ENCODE data around the gene VSIR.

The VSIR gene

DNA sequence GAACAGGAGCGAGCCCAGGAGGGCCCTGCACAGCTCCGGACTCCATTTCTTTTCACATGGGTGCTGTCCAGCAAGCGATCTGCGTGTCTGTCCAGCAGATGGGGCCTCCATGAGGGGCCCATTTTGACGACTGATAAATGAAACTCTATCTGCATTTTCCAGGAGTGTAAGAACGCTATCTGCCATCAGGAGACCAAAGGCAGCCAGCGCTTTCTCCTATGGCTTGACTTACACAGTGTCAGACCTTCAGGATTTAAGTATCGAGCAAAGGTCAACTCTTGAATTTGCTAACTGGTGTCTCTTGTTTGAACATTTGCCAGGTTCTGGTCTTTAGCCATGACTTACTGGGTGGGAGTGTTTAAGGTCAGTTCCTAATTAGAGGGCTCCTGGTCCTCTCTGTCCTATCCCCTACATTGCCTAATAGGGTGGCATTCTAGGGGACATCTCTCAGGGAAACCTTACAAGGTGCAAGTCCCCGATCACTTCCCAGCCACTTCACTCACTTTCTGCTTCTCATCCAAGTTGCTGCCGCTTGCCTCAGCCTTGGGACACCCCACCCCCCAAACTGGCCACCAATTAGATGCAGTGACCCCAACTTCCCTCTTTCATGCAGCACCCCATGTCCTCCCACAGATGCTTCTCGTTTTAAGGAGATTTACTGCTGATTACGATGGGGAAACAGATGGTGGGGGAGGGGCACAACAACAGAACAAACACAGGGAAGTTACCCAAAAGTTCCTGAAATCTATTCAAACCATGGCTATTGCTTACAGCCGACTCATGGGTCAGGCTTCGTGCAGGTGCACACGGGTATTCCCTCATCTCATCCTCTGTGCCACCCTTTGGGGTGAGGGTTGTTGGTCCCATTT, 20.0 kb downstream of the VSIR start:
- TF ChIP-seq CEBPB (IDR thresholded peaks at IDR 0.05) (no peak), NFIC (IDR thresholded peaks at IDR 0.05) (no peak), RAD21 (IDR thresholded peaks at IDR 0.05; ENCODE audit: low read depth) (no peak), CREB1 (IDR thresholded peaks at IDR 0.05; ENCODE audit: low read depth) (no peak), TEAD4 (IDR thresholded peaks at IDR 0.05) (no peak), TAF1 (IDR thresholded peaks at IDR 0.05; ENCODE audit: low read depth) (no peak), EGR1 (IDR thresholded peaks at IDR 0.05) (no peak)
- TF ChIP-seq, protein P1, sequence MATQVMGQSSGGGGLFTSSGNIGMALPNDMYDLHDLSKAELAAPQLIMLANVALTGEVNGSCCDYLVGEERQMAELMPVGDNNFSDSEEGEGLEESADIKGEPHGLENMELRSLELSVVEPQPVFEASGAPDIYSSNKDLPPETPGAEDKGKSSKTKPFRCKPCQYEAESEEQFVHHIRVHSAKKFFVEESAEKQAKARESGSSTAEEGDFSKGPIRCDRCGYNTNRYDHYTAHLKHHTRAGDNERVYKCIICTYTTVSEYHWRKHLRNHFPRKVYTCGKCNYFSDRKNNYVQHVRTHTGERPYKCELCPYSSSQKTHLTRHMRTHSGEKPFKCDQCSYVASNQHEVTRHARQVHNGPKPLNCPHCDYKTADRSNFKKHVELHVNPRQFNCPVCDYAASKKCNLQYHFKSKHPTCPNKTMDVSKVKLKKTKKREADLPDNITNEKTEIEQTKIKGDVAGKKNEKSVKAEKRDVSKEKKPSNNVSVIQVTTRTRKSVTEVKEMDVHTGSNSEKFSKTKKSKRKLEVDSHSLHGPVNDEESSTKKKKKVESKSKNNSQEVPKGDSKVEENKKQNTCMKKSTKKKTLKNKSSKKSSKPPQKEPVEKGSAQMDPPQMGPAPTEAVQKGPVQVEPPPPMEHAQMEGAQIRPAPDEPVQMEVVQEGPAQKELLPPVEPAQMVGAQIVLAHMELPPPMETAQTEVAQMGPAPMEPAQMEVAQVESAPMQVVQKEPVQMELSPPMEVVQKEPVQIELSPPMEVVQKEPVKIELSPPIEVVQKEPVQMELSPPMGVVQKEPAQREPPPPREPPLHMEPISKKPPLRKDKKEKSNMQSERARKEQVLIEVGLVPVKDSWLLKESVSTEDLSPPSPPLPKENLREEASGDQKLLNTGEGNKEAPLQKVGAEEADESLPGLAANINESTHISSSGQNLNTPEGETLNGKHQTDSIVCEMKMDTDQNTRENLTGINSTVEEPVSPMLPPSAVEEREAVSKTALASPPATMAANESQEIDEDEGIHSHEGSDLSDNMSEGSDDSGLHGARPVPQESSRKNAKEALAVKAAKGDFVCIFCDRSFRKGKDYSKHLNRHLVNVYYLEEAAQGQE (IDR thresholded peaks at IDR 0.05; ENCODE audit: low read depth) = peak; percentile 58

DNA sequence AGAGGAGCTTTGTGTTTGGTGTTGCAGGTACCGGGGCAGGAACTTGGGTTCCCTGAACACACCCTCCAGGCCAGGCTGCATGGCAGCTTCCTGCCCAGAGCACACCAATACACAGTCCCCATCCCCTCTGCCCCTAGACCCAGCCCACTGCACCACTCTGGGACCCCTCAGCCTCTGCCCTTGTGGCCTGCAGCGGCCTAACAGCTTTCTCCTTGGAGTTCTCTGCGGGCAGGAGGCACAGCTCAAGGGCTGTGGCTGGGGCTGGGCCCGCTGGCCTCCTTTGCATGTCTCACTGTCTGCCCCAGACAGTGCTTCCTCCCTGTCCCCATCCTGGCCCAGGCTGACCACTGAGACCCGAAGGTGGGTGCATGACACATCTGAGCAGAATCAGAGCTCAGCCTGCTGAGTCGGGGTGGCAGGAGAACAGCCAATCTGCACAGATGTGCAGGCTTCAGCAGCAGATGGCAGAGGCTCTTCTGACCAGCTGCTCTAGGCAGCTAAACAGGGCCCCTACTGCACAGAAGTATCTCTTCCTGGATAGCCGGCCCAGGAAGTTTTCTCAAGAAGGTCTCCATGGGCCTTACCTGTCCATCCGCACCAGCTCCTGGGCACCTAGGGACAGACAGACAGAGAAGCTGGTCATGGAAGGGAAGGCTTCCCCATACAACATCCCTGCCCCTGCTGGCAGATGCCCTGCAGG, 20.8 kb downstream of the VSIR start:
- TF ChIP-seq EP300 (IDR thresholded peaks at IDR 0.05; ENCODE audit: borderline replicate concordance) (no peak), FOXM1 (IDR thresholded peaks at IDR 0.05; ENCODE audit: borderline replicate concordance, low read depth) (no peak), NFIC (IDR thresholded peaks at IDR 0.05) (no peak), ZBTB7A (IDR thresholded peaks at IDR 0.05; ENCODE audit: low read depth) (no peak)
- TF ChIP-seq, protein P1 (IDR thresholded peaks at IDR 0.05; ENCODE audit: low read depth) = no peak

DNA sequence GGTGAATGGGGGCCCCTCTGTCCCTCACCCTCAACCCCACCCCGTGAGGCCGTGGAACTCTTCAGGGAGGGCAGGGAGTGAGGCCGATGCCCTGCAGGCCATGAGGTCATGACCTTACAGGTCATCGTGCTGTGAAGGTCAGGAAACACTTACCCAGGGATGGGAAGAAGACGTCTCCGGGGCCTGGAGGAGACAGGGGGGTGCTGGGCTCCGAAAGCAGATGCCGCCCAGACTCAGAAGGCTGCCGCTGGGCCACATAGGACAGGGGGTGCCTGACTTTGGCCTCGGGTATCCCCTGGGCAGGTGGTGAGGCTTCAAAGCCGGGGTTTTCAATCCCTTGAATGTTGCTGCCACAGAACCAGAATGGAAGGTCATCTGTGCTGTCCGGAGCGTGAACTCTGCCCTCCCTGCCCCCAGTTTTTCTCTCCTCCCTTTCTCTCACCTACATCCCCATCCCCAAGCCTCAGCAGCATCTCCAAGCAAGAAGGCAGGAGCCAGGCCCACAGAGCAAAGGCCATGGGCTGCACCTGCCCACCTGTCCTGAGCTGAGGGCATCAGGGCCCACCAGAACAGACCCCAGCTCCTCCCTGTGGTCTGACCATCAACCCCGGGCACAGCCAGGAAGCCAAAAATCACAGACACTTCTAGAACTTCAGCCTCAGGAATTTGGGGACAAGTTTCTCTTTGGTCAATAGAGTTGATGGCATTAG, 21.6 kb downstream of the VSIR start:
- TF ChIP-seq, protein P2, sequence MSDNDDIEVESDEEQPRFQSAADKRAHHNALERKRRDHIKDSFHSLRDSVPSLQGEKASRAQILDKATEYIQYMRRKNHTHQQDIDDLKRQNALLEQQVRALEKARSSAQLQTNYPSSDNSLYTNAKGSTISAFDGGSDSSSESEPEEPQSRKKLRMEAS (IDR thresholded peaks at IDR 0.05) = no peak
- no peak for TF ChIP-seq NFIC (IDR thresholded peaks at IDR 0.05)
- TF ChIP-seq, protein P1 (IDR thresholded peaks at IDR 0.05; ENCODE audit: low read depth) = no peak
- no peak for TF ChIP-seq FOXM1 (IDR thresholded peaks at IDR 0.05; ENCODE audit: borderline replicate concordance, low read depth)
- TF ChIP-seq RAD21 (IDR thresholded peaks at IDR 0.05; ENCODE audit: low read depth) = no peak
- no peak for TF ChIP-seq TAF1 (IDR thresholded peaks at IDR 0.05; ENCODE audit: low read depth)
- no peak for TF ChIP-seq CEBPB (IDR thresholded peaks at IDR 0.05)
- no peak for TF ChIP-seq YY1 (IDR thresholded peaks at IDR 0.05; ENCODE audit: low read depth)
- TF ChIP-seq TEAD4 (IDR thresholded peaks at IDR 0.05) = no peak
- TF ChIP-seq, protein P3, sequence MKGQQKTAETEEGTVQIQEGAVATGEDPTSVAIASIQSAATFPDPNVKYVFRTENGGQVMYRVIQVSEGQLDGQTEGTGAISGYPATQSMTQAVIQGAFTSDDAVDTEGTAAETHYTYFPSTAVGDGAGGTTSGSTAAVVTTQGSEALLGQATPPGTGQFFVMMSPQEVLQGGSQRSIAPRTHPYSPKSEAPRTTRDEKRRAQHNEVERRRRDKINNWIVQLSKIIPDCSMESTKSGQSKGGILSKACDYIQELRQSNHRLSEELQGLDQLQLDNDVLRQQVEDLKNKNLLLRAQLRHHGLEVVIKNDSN (IDR thresholded peaks at IDR 0.05) = no peak

DNA sequence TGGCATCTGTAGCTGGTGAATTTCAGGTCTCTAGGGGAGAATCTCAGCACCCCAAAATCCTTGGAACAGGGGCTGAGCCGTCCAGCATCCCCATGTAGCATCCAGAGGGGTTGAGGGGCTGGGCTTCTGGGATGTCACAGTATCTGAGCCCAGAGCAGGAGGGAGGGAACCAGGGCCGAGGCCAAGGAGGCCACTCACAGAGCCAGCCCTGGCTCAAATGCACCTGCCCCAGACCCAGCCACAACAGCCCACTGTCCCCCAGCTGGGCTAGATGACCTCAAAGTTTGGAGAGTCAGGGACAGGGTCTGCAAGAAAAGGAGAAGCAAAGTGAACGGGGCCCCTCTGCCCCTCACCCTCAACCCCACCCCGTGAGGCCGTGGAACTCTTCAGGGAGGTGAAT, 22.3 kb downstream of the VSIR start:
- TF ChIP-seq EGR1 (IDR thresholded peaks at IDR 0.05) = no peak
- TF ChIP-seq, protein P1 (IDR thresholded peaks at IDR 0.05; ENCODE audit: low read depth) = no peak
- TF ChIP-seq CEBPB (IDR thresholded peaks at IDR 0.05) = no peak
- TF ChIP-seq YY1 (IDR thresholded peaks at IDR 0.05; ENCODE audit: low read depth) = no peak
- no peak for TF ChIP-seq ZBTB7A (IDR thresholded peaks at IDR 0.05; ENCODE audit: low read depth)
- no peak for TF ChIP-seq TCF12 (IDR thresholded peaks at IDR 0.05; ENCODE audit: low read depth)

Data from Ishikawa (cell line).